HepG2 (cell line): ENCODE results near the gene CTSZ. TPM values are rescaled to one million over a fixed set of nuclear protein-coding genes. Genes with fewer than 3 reads are reported as not detected.

Experiments used
- BCL3 ChIP-seq: sonication (generic); formaldehyde crosslinking; IDR thresholded peaks from 2 replicates; pipeline ENCODE4 v1.5.1; 2020; ENCODE audit warnings: mild to moderate bottlenecking, missing genetic modification reagents, moderate library complexity
- ETV6 ChIP-seq: sonication (generic); formaldehyde crosslinking; conservative IDR thresholded peaks from 2 replicates; pipeline ENCODE4 v1.4.0; 2020; ENCODE audit warnings: missing genetic modification reagents
- HMGXB3 ChIP-seq: sonication (generic); formaldehyde crosslinking; IDR thresholded peaks from 2 replicates; pipeline ENCODE4 v1.4.0; 2020; ENCODE audit warnings: missing genetic modification reagents, borderline replicate concordance
- LCORL ChIP-seq, 2 experiments: fragments of 450-650 bp in 1 of 2; sonication (generic) in 1 of 2; formaldehyde crosslinking in 1 of 2; IDR thresholded peaks; 2 replicates each; pipeline versions ENCODE4 v1.5.0 to v1.6.1; 2017 to 2020; ENCODE audit warnings: antibody characterized with exemption in 1 of 2, missing genetic modification reagents in 1 of 2
- MTA1 ChIP-seq: sonication (generic); formaldehyde crosslinking; IDR thresholded peaks from 2 replicates; pipeline ENCODE4 v1.4.0; 2020; ENCODE audit warnings: missing genetic modification reagents, mild to moderate bottlenecking, borderline replicate concordance
- NR2F6 ChIP-seq, 2 experiments: IDR thresholded peaks; 2 replicates each; pipeline ENCODE4 v1.6.1; 2016; ENCODE audit warnings: antibody characterized with exemption in 1 of 2, mild to moderate bottlenecking in 1 of 2
- POLR2AphosphoS5 ChIP-seq: IDR thresholded peaks from 2 replicates; pipeline ENCODE4 v1.6.1; 2012; ENCODE audit warnings: low read depth, low read length
- ZBTB38 ChIP-seq: sonication (generic); formaldehyde crosslinking; IDR thresholded peaks from 2 replicates; pipeline ENCODE4 v1.5.1; 2020; ENCODE audit warnings: mild to moderate bottlenecking, missing genetic modification reagents
- ZNF224 ChIP-seq: sonication (generic); formaldehyde crosslinking; IDR thresholded peaks from 2 replicates; pipeline ENCODE4 v1.5.0; 2020; ENCODE audit warnings: mild to moderate bottlenecking, missing genetic modification reagents
- ZNF280B ChIP-seq: sonication (generic); formaldehyde crosslinking; IDR thresholded peaks from 2 replicates; pipeline ENCODE4 v1.5.0; 2020; ENCODE audit warnings: missing genetic modification reagents, mild to moderate bottlenecking, borderline replicate concordance
- ZNF430 ChIP-seq: sonication (generic); formaldehyde crosslinking; IDR thresholded peaks from 2 replicates; pipeline ENCODE4 v1.9.0; 2021; ENCODE audit warnings: mild to moderate bottlenecking, missing genetic modification reagents
- ZNF678 ChIP-seq: sonication (generic); formaldehyde crosslinking; IDR thresholded peaks from 2 replicates; pipeline ENCODE4 v1.4.0; 2020; ENCODE audit warnings: mild to moderate bottlenecking, missing genetic modification reagents
- ZNF841 ChIP-seq: sonication (generic); formaldehyde crosslinking; IDR thresholded peaks from 2 replicates; pipeline ENCODE4 v1.8.1; 2023; ENCODE audit warnings: missing genetic modification reagents, borderline replicate concordance
- polyA plus RNA-seq, 8 experiments: library from polyadenylated mRNA; depleted of rRNA in 3 of 8; stranded (reverse) in 7 of 8; unstranded in 1 of 8; fragments of >200 nt; fragmentation: Illumina TruSeq in 4 of 8; extraction: Trizol in 4 of 8; gene quantifications; 2 replicates each; pipeline versions ENCODE4 v1.2.1 to v1.2.3, GENCODE V29; 2011 to 2016; ENCODE audit warnings: low read depth in 4 of 8, missing spikeins in 1 of 8, mixed read lengths in 1 of 8; ENCODE audit not compliant: insufficient read depth in 1 of 8
- total RNA-seq, 5 experiments: library from RNA; depleted of rRNA; stranded (reverse); fragments of >200 nt; fragmentation: Illumina TruSeq; extraction: Trizol; gene quantifications; 2 replicates each; pipeline ENCODE4 v1.2.3, GENCODE V29; 2016; ENCODE audit warnings: low read depth in 1 of 5
- TF ChIP-seq, protein P1 (sequence below): IDR thresholded peaks from 2 replicates; pipeline ENCODE4 v1.6.1; 2016; ENCODE audit warnings: mild to moderate bottlenecking, missing biosample characterization, missing genetic modification reagents
- TF ChIP-seq, protein P2 (sequence below): sonication (generic); formaldehyde crosslinking; conservative IDR thresholded peaks from 2 replicates; pipeline ENCODE4 v1.4.0; 2020; ENCODE audit warnings: mild to moderate bottlenecking, missing genetic modification reagents, moderate library complexity
- TF ChIP-seq, protein P3 (sequence below): IDR thresholded peaks from 2 replicates; pipeline ENCODE4 v1.6.1; 2012; ENCODE audit warnings: inconsistent platforms

The CTSZ gene
- total and polyA plus RNA-seq, 2 of the 13 experiments (the other 11 are each of a cell fraction or from before 2014, with no cell fraction given): 0.33 TPM; not detected in 1

DNA sequence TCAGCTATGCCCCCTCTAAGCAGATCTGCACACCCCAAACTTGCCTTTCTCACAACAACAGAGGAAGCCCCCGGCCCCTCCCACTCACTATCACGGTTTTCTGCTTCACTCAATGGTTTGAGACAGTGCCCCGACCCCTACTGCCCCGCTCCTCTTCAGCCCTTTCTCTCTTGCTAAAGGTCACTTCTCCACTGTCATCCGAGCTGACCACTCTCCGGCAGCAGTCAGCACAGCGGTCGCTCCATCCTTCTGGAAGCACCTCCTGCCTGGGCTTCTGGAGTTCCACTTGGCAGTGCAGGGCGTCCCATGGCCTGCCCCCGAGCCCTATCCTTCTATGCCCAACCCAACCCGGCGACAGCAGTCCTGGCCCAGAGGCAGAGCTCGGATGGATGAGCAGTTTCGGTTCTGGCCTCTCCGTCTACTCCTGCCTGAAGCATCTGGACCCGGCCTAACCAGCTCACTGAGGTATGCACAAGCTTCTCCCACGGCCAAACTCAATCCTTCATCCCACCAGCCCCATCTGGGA lies 4.1 kb downstream of the CTSZ start (continued):
- TF ChIP-seq ZBTB38 (CRISPR knock-in tag) (peak; percentile 40; the same call in 1 of the 2 replicates), ZNF430 (CRISPR knock-in tag) (no peak), MTA1 (CRISPR knock-in tag) (0 out of 2 replicates have a peak, but pooled peaks have one; percentile 8), ZNF280B (CRISPR knock-in tag) (peak; percentile 85), ZNF841 (CRISPR knock-in tag) (no peak), NR2F6 (IDR thresholded peaks at IDR 0.05) (no peak), NR2F6 (CRISPR knock-in tag; IDR thresholded peaks at IDR 0.05) (peak; percentile 36; the same call in 1 of the 2 replicates), ETV6 (CRISPR knock-in tag) (0 out of 2 replicates have a peak, but pooled peaks have one; percentile 35), ZNF678 (CRISPR knock-in tag) (no peak), ZNF224 (0 out of 2 replicates have a peak, but pooled peaks have one; percentile 53), POLR2AphosphoS5 (no peak), BCL3 (CRISPR knock-in tag) (no peak), HMGXB3 (CRISPR knock-in tag) (no peak), LCORL (IDR thresholded peaks at IDR 0.05) (no peak), LCORL (CRISPR knock-in tag; IDR thresholded peaks at IDR 0.05) (0 out of 2 replicates have a peak, but pooled peaks have one; percentile 53)
- TF ChIP-seq, protein P1, sequence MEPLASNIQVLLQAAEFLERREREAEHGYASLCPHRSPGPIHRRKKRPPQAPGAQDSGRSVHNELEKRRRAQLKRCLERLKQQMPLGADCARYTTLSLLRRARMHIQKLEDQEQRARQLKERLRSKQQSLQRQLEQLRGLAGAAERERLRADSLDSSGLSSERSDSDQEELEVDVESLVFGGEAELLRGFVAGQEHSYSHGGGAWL (CRISPR knock-in tag): peak; percentile 21; the same call in 1 of the 2 replicates
- TF ChIP-seq, protein P2, sequence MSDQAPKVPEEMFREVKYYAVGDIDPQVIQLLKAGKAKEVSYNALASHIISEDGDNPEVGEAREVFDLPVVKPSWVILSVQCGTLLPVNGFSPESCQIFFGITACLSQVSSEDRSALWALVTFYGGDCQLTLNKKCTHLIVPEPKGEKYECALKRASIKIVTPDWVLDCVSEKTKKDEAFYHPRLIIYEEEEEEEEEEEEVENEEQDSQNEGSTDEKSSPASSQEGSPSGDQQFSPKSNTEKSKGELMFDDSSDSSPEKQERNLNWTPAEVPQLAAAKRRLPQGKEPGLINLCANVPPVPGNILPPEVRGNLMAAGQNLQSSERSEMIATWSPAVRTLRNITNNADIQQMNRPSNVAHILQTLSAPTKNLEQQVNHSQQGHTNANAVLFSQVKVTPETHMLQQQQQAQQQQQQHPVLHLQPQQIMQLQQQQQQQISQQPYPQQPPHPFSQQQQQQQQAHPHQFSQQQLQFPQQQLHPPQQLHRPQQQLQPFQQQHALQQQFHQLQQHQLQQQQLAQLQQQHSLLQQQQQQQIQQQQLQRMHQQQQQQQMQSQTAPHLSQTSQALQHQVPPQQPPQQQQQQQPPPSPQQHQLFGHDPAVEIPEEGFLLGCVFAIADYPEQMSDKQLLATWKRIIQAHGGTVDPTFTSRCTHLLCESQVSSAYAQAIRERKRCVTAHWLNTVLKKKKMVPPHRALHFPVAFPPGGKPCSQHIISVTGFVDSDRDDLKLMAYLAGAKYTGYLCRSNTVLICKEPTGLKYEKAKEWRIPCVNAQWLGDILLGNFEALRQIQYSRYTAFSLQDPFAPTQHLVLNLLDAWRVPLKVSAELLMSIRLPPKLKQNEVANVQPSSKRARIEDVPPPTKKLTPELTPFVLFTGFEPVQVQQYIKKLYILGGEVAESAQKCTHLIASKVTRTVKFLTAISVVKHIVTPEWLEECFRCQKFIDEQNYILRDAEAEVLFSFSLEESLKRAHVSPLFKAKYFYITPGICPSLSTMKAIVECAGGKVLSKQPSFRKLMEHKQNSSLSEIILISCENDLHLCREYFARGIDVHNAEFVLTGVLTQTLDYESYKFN: 0 out of 2 replicates have a peak, but pooled peaks have one; percentile 27
- TF ChIP-seq, protein P3, sequence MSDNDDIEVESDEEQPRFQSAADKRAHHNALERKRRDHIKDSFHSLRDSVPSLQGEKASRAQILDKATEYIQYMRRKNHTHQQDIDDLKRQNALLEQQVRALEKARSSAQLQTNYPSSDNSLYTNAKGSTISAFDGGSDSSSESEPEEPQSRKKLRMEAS: 0 out of 2 replicates have a peak, but pooled peaks have one; percentile 3
